Embryonic facial prominence (tissue), 1 donor: ENCODE measurements around the gene RHBDL1.

Experiments used
- DNase-seq: peaks from one replicate; pipeline ENCODE4 v3.0.0-alpha.2; 2016; ENCODE audit errors: extremely low spot score

The RHBDL1 gene

GRCh38 chr16:672851-673250, 2.6 kb upstream of the RHBDL1 start:
- DNase-seq = no peak

- DNase-seq = no peak
Observed at GRCh38 chr16:673399-673991, 2.0 kb upstream of the RHBDL1 start.

GRCh38 chr16:674214-674881, 1.1 kb upstream of the RHBDL1 start:
- DNase-seq = no peak

GRCh38 chr16:675884-676564, 553 bp downstream of the RHBDL1 start:
- DNase-seq = no peak

- no peak for DNase-seq
Observed at GRCh38 chr16:676565-676902, 1.1 kb downstream of the RHBDL1 start.

GRCh38 chr16:676913-677312, 1.4 kb downstream of the RHBDL1 start:
- DNase-seq = no peak

GRCh38 chr16:677316-678190, 2.1 kb downstream of the RHBDL1 start:
- DNase-seq = no peak

- no peak for DNase-seq
Observed at GRCh38 chr16:678209-678857, 2.9 kb downstream of the RHBDL1 start.

GRCh38 chr16:678858-679813, 3.7 kb downstream of the RHBDL1 start:
- DNase-seq = peak; percentile 48

- peak; percentile 68 for DNase-seq
Observed at GRCh38 chr16:679814-680624, 4.5 kb downstream of the RHBDL1 start, which contains the start of gene STUB1. STUB1 (plus strand) TSS chr16:680410; CDS start chr16:680526, 116 bp downstream.

GRCh38 chr16:680625-680945, 5.1 kb downstream of the RHBDL1 start:
- DNase-seq = no peak

- DNase-seq = no peak
Observed at GRCh38 chr16:680967-681745, 5.7 kb downstream of the RHBDL1 start.

- DNase-seq = no peak
Observed at GRCh38 chr16:681746-682427, 6.4 kb downstream of the RHBDL1 start.

- no peak for DNase-seq
Observed at GRCh38 chr16:682493-683395, 7.3 kb downstream of the RHBDL1 start.

- no peak for DNase-seq
Observed at GRCh38 chr16:683396-684070, 8.1 kb downstream of the RHBDL1 start.

- DNase-seq = peak; percentile 82
Observed at GRCh38 chr16:684071-684794, 8.8 kb downstream of the RHBDL1 start, which contains the start of gene JMJD8. JMJD8 (minus strand) TSS chr16:684334; CDS start chr16:684319, 15 bp downstream.
